LoVo (cell line): Measurements from ENCODE around the gene STRA8.

ENCODE experiments used
- DNase-seq: peaks from one replicate; pipeline ENCODE4 v3.0.0-alpha.2; 2016; ENCODE audit warnings: low spot score

The STRA8 gene

GRCh38 chr7:135238112-135238744, 4.6 kb downstream of the STRA8 start:
- DNase-seq = no peak

- DNase-seq = no peak
These were observed 5.6 kb downstream of the STRA8 start for GRCh38 chr7:135239263-135239662.

GRCh38 chr7:135240441-135240840, 6.8 kb downstream of the STRA8 start:
- DNase-seq = no peak

- no peak for DNase-seq
These were observed 8.6 kb downstream of the STRA8 start for GRCh38 chr7:135242096-135242684.

- DNase-seq = no peak
These were observed 11.9 kb downstream of the STRA8 start for GRCh38 chr7:135245226-135246190.

- DNase-seq = no peak
These were observed 12.7 kb downstream of the STRA8 start for GRCh38 chr7:135246191-135246825.

- DNase-seq = no peak
These were observed 14.3 kb downstream of the STRA8 start for GRCh38 chr7:135247746-135248471.

- DNase-seq = no peak
These were observed 14.9 kb downstream of the STRA8 start for GRCh38 chr7:135248546-135248945.

- DNase-seq = no peak
These were observed 18.1 kb downstream of the STRA8 start for GRCh38 chr7:135251496-135252391.

- DNase-seq = no peak
These were observed 20.5 kb downstream of the STRA8 start for GRCh38 chr7:135253851-135254771.

- no peak for DNase-seq
These were observed 24.2 kb downstream of the STRA8 start for GRCh38 chr7:135257790-135258189.

GRCh38 chr7:135258585-135258984, 24.9 kb downstream of the STRA8 start:
- DNase-seq = no peak

GRCh38 chr7:135259702-135260101, 26.1 kb downstream of the STRA8 start:
- no peak for DNase-seq

- no peak for DNase-seq
These were observed 26.8 kb downstream of the STRA8 start for GRCh38 chr7:135260470-135260869.

- no peak for DNase-seq
These were observed 27.5 kb downstream of the STRA8 start for GRCh38 chr7:135260930-135261721.

- no peak for DNase-seq
These were observed 29.1 kb downstream of the STRA8 start for GRCh38 chr7:135262623-135263320.

GRCh38 chr7:135263321-135263970, 29.8 kb downstream of the STRA8 start:
- DNase-seq = no peak

GRCh38 chr7:135265637-135266036, 32.0 kb downstream of the STRA8 start:
- no peak for DNase-seq
